Naive thymus-derived CD4-positive, alpha-beta T cell (primary cell): Measurements from ENCODE around the gene ANKK1. TPM values are rescaled to one million over a fixed set of nuclear protein-coding genes. Genes with fewer than 3 reads are reported as not detected.

Experiments
- ATAC-seq: fragments of 150-1000 bp; cut with Tn5 transposase; 2 replicates; pipeline ENCODE4 v1.10.0; 2021; ENCODE audit warnings: mild to moderate bottlenecking, moderate library complexity
- CTCF ChIA-PET: fragments of 350-600 bp; sonication (Branson Sonifier 250); formaldehyde crosslinking; loops from one replicate; lab custom pipeline; 2021; ENCODE audit warnings: antibody characterized with exemption; lab: Charles Lee
- POLR2A ChIA-PET: fragments of 350-600 bp; sonication (Branson Sonifier 250); formaldehyde crosslinking; loops from one replicate; lab custom pipeline; 2021; ENCODE audit warnings: antibody characterized with exemption, inconsistent platforms; lab: Charles Lee
- DNase-seq, 9 donors: peaks; one replicate each; pipeline versions ENCODE4 v3.0.0 to v3.0.0-alpha.2; 2020 to 2022; ENCODE audit warnings: mixed read lengths in 1 of 9
- H3K27ac ChIP-seq: one replicate; pipeline ENCODE4 v1.7.0; 2013; ENCODE audit warnings: mild to moderate bottlenecking, low read depth, low read length, moderate library complexity
- H3K27me3 ChIP-seq, 2 donors: one replicate each; pipeline ENCODE4 v1.7.0; 2013; ENCODE audit warnings: low read length in 2 of 2, mild to moderate bottlenecking in 2 of 2, moderate library complexity in 2 of 2; ENCODE audit not compliant: control insufficient read depth in 2 of 2, insufficient read depth in 2 of 2
- H3K36me3 ChIP-seq, 3 experiments: 1 replicate in 2 of 3; 2 replicates in 1 of 3; pipeline ENCODE4 v1.7.0; 2013; ENCODE audit warnings: low read length in 3 of 3, mild to moderate bottlenecking in 3 of 3, moderate library complexity in 1 of 3; ENCODE audit not compliant: insufficient read depth in 3 of 3, control insufficient read depth in 2 of 3
- H3K4me1 ChIP-seq, 2 donors: one replicate each; pipeline ENCODE4 v1.7.0; 2013; ENCODE audit warnings: low read length in 2 of 2, mild to moderate bottlenecking in 2 of 2, moderate library complexity in 1 of 2; ENCODE audit not compliant: control insufficient read depth in 2 of 2, insufficient read depth in 2 of 2
- H3K4me3 ChIP-seq: 2 replicates; pipeline ENCODE4 v1.7.0; 2013; ENCODE audit warnings: mild to moderate bottlenecking, low read length
- H3K9me3 ChIP-seq, 3 experiments: 1 replicate in 2 of 3; 2 replicates in 1 of 3; pipeline ENCODE4 v1.7.0; 2013; ENCODE audit warnings: low read length in 3 of 3; ENCODE audit not compliant: control insufficient read depth in 2 of 3
- H3K27ac Mint-ChIP-seq, 9 donors: one replicate each; pipeline ENCODE4 v1.8.0; 2020 to 2022; ENCODE audit warnings: mixed read lengths in 9 of 9, mild to moderate bottlenecking in 8 of 9, moderate library complexity in 5 of 9, inconsistent platforms in 2 of 9
- H3K27me3 Mint-ChIP-seq, 5 donors: one replicate each; pipeline ENCODE4 v1.8.0; 2021 to 2022; ENCODE audit warnings: mixed read lengths in 5 of 5, mild to moderate bottlenecking in 1 of 5
- H3K36me3 Mint-ChIP-seq, 5 donors: one replicate each; pipeline ENCODE4 v1.8.0; 2020 to 2022; ENCODE audit warnings: mixed read lengths in 5 of 5, mild to moderate bottlenecking in 3 of 5, inconsistent platforms in 1 of 5
- H3K4me1 Mint-ChIP-seq, 7 donors: one replicate each; pipeline ENCODE4 v1.8.0; 2020 to 2022; ENCODE audit warnings: mixed read lengths in 7 of 7, mild to moderate bottlenecking in 3 of 7, inconsistent platforms in 1 of 7
- H3K4me3 Mint-ChIP-seq, 10 donors: one replicate each; pipeline ENCODE4 v1.8.0; 2020 to 2022; ENCODE audit warnings: mild to moderate bottlenecking in 10 of 10, mixed read lengths in 10 of 10, moderate library complexity in 6 of 10, inconsistent platforms in 2 of 10
- H3K9me3 Mint-ChIP-seq, 11 donors: one replicate each; pipeline ENCODE4 v1.8.0; 2020 to 2022; ENCODE audit warnings: mixed read lengths in 11 of 11, mild to moderate bottlenecking in 4 of 11, inconsistent platforms in 1 of 11, moderate library complexity in 1 of 11
- intact Hi-C, 2 donors: fragments of 100-400 bp; cut with micrococcal nuclease; formaldehyde crosslinking; loops; one replicate each; pipeline ENCODE4 v1.15.1; 2023
- polyA plus RNA-seq, 2 donors: library from polyadenylated mRNA; unstranded; fragments of 300-500 nt; fragmentation: Illumina TruSeq; gene quantifications; one replicate each; pipeline ENCODE4 v1.2.3, GENCODE V29; 2021
- total RNA-seq, 6 experiments: library from RNA in 5 of 6; stranded (reverse) in 5 of 6; gene quantifications; 1 replicate in 5 of 6; 2 replicates in 1 of 6; pipeline ENCODE4 v1.2.3 and lab custom pipeline; 2021 to 2026

The ANKK1 gene
- total and polyA plus RNA-seq, 7 experiments from 2014 or later: 0.24 to 4.2 (median 3.0) TPM; not detected in 1

DNA sequence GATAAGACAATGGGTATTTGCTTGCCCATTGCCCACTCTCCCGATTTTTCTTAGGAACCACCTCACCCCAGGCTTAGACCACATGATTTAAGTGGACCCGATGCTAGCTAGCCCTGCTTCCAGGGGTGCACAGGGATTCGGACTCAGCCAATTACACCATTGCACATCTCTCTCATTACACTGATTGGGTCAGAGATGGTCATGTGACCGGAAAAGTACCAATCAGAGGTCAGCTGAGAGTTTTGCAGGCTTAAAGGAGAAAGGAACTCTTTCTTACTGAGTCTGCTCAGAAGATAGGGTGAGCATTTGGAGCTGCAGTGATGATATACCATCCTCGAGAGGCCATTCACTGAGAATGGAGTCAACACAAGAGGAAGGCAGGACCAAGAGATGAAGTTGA lies 12.2 kb upstream of the ANKK1 start:
- ChIA-PET POLR2A (no interaction called here), CTCF (no interaction called here)
- Histone ChIP-seq H3K9me3 (no peaks in the 10 kb centered on the region), H3K27ac (no peak overlapping the region), H3K27me3 (peaks cover 0 to 3% of the 10 kb centered on the region in 2 donors), H3K4me1 (no peaks in the 10 kb centered on the region), H3K36me3 (peaks cover 0 to 9% (median 0%) of the 10 kb centered on the region in 3 experiments), H3K4me3 (no peak overlapping the region)
- ATAC-seq: no peak
- Mint-ChIP-seq H3K9me3 (peaks cover 0 to 2% (median 0%) of the 10 kb centered on the region in 11 donors), H3K36me3 (peaks cover 0 to 54% (median 12%) of the 10 kb centered on the region in 5 donors), H3K27me3 (peaks cover 0 to 4% (median 0%) of the 10 kb centered on the region in 5 donors), H3K4me1 (no peaks in the 10 kb centered on the region), H3K4me3 (no peak overlapping the region), H3K27ac (peak overlapping the region in 1 of 9 donors; percentile 20)
- DNase-seq: no peak
- intact Hi-C loops: no loop called here

DNA sequence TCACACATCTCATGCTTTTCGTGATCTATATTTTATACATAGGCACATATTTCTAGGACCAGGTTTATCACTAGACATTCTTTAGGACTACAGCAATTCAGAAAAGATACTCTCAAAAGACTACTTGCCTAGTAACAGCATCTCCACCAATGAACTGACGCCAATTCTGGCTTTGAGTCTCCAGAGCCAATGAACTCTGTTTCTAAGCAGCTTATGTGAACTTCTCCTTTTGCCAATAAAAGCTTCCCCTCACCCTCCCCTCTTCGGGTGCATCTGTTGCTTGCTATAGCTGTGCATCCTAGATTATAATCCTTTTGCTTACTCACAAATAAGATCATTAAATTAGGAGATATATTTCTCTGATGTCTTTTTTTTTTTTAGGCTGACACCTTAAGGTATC lies 11.4 kb upstream of the ANKK1 start:
- H3K4me1 ChIP-seq: no peaks in the 10 kb centered on the region
- Mint-ChIP-seq H3K4me1 (no peaks in the 10 kb centered on the region), H3K27me3 (peaks cover 0 to 4% (median 0%) of the 10 kb centered on the region in 5 donors), H3K27ac (no peak overlapping the region), H3K9me3 (peaks cover 0 to 2% (median 0%) of the 10 kb centered on the region in 11 donors), H3K36me3 (peaks cover 0 to 56% (median 13%) of the 10 kb centered on the region in 5 donors), H3K4me3 (no peak overlapping the region)
- DNase-seq (no peak), ATAC-seq (peak; percentile 45)
- no peak overlapping the region for H3K27ac ChIP-seq
- POLR2A ChIA-PET: no interaction called here
- intact Hi-C loops: no loop called here
- H3K9me3 ChIP-seq: no peaks in the 10 kb centered on the region
- CTCF ChIA-PET: interaction anchor here (0.7 kb wide), 1 partner anchor 271 kb away, joined by 3 read pairs; no protein-coding TSS in a partner anchor
- H3K36me3 ChIP-seq: peaks cover 0 to 6% (median 0%) of the 10 kb centered on the region in 3 experiments
- H3K4me3 ChIP-seq: no peak overlapping the region
- peaks cover 0 to 3% of the 10 kb centered on the region in 2 donors for H3K27me3 ChIP-seq

DNA sequence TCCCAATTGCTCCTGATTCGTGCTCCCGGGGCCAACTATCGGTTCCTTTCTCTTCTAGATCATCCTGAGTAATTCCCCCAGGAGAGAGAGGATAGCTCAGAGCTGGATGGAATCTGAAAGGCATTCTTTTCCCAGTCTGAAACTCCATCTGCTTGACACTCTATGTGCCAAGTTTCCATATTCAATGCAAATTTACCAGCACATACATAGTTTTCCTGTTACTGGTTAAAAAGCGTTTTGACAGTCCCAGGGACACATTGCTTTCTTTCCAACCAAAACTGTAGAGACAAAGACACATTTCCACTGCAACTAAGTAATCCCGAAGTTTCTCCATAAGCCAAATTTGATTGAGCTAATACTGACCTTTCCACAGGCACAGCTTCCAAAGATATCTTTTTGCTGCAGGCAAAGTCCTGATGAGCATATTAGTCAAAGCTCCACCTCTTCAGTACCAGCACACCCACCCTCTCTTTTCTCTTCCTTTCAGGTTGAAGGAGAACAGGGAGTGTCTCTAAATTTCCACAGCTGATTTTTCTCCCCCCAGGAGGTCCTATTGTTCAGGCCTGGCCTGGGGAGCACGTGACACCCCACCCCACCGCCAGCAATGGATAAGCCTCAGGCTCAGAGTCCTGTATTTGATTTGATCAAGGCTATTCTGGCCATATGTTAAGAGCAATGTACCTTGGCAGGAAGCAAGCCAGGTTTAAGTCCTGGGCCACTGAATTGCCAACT lies 9.7 kb upstream of the ANKK1 start:
- CTCF ChIA-PET: no interaction called here
- intact Hi-C loops: no loop called here
- H3K36me3 Mint-ChIP-seq: peaks cover 0 to 52% (median 18%) of the 10 kb centered on the region in 5 donors
- DNase-seq (no peak), ATAC-seq (no peak)
- peaks cover 0 to 3% of the 10 kb centered on the region in 2 donors for H3K27me3 ChIP-seq
- no peak overlapping the region for H3K4me3 Mint-ChIP-seq
- H3K4me1 Mint-ChIP-seq: no peaks in the 10 kb centered on the region
- H3K4me3 ChIP-seq: no peak overlapping the region
- peaks cover 0 to 6% (median 0%) of the 10 kb centered on the region in 3 experiments for H3K36me3 ChIP-seq
- no peaks in the 10 kb centered on the region for H3K9me3 ChIP-seq
- peaks cover 0 to 2% (median 0%) of the 10 kb centered on the region in 11 donors for H3K9me3 Mint-ChIP-seq
- peaks cover 0 to 6% (median 0%) of the 10 kb centered on the region in 5 donors for H3K27me3 Mint-ChIP-seq
- H3K27ac ChIP-seq: no peak overlapping the region
- POLR2A ChIA-PET: no interaction called here
- H3K27ac Mint-ChIP-seq: no peak overlapping the region
- no peaks in the 10 kb centered on the region for H3K4me1 ChIP-seq

DNA sequence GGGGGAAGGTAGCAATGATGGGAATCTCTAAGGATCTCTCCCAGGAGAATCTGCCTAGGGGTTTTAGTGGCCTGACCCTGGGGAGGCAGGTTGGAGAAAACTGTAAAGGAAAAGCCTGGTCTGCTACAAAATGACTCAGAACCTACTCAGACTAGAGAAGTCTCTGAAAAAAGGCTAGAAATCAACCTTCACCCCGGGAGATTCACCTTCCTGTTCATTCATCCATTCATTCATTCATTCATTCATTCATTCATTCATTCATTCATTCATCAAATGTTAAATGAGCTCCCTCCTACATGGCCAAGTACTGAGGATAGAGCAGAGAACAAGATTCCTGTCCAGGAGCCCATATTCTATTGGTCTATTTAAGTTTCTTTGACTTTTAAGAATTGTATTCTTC lies 8.9 kb upstream of the ANKK1 start:
- DNase-seq: no peak
- Mint-ChIP-seq H3K9me3 (peaks cover 0 to 2% (median 0%) of the 10 kb centered on the region in 11 donors), H3K27me3 (peaks cover 0 to 6% (median 0%) of the 10 kb centered on the region in 5 donors), H3K4me1 (no peaks in the 10 kb centered on the region), H3K36me3 (peaks cover 0 to 48% (median 17%) of the 10 kb centered on the region in 5 donors), H3K4me3 (no peak overlapping the region), H3K27ac (no peak overlapping the region)
- no peaks in the 10 kb centered on the region for H3K9me3 ChIP-seq
- ChIA-PET CTCF (no interaction called here), POLR2A (no interaction called here)
- H3K27ac ChIP-seq: no peak overlapping the region
- H3K27me3 ChIP-seq: peaks cover 0 to 3% of the 10 kb centered on the region in 2 donors
- intact Hi-C loops: no loop called here
- no peak for ATAC-seq
- peaks cover 0 to under 1% (median 0%) of the 10 kb centered on the region in 3 experiments for H3K36me3 ChIP-seq
- no peaks in the 10 kb centered on the region for H3K4me1 ChIP-seq
- no peak overlapping the region for H3K4me3 ChIP-seq

DNA sequence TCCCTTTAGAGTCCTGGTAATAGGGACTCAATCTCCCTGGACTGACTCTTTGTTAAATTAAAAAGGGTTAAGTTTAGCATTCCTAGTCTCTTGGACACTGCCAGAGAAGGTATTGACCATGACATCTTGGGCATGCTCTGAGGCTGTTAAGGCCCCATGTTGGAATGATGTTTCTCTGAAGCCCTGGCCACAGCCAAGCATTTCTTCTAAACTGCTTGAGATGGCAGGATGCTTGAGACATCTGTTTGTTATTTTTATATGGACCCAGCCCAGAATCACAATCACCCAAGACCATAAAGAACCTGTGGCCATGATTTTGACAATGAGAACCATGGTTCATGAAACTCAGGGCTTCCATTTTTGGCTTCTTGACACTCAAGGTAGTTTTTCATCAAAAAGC lies 5.5 kb upstream of the ANKK1 start:
- H3K9me3 Mint-ChIP-seq: peaks cover 0 to 2% (median 0%) of the 10 kb centered on the region in 11 donors
- peaks cover 0 to 50% (median 28%) of the 10 kb centered on the region in 5 donors for H3K36me3 Mint-ChIP-seq
- H3K27me3 ChIP-seq: peaks cover 0 to 3% of the 10 kb centered on the region in 2 donors
- no peaks in the 10 kb centered on the region for H3K9me3 ChIP-seq
- no peak overlapping the region for H3K27ac Mint-ChIP-seq
- POLR2A ChIA-PET: no interaction called here
- ATAC-seq (no peak), DNase-seq (no peak)
- H3K27me3 Mint-ChIP-seq: peaks cover 0 to 6% (median 0%) of the 10 kb centered on the region in 5 donors
- no peak overlapping the region for H3K4me3 Mint-ChIP-seq
- H3K36me3 ChIP-seq: no peaks in the 10 kb centered on the region
- intact Hi-C loops: no loop called here
- H3K4me1 Mint-ChIP-seq: no peaks in the 10 kb centered on the region
- CTCF ChIA-PET: no interaction called here
- H3K4me1 ChIP-seq: no peaks in the 10 kb centered on the region
- H3K27ac ChIP-seq: no peak overlapping the region
- H3K4me3 ChIP-seq: no peak overlapping the region

DNA sequence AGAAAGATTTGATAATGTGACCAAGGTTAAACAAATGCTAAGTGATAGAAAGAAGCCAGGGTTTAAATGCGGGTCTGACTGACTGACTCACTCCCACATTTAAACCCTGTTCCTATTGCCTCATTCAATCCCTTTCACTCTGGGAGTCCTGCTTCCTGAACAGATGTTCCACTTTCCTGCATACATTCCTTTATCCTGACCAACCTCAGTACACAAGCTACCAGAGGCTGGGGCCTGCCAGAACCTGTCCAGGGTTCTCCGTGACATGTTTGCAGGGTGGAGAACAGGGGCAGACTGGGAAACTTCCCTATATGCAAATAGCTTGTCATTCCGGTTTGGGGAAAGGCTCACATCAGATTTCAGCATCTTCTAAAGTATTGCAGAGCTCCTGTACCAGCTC lies 3.0 kb upstream of the ANKK1 start:
- intact Hi-C loops: no loop called here

More for the DNA sequence above, 3.0 kb upstream of the ANKK1 start:
- no peak overlapping the region for H3K4me3 ChIP-seq
- H3K9me3 Mint-ChIP-seq: peaks cover 0 to 2% (median 0%) of the 10 kb centered on the region in 11 donors
- no peak overlapping the region for H3K27ac ChIP-seq
- ATAC-seq (no peak), DNase-seq (no peak)
- H3K4me1 Mint-ChIP-seq: no peaks in the 10 kb centered on the region
- peaks cover under 1 to 3% of the 10 kb centered on the region in 2 donors for H3K27me3 ChIP-seq
- no peak overlapping the region for H3K4me3 Mint-ChIP-seq
- H3K9me3 ChIP-seq: no peaks in the 10 kb centered on the region
- ChIA-PET POLR2A (no interaction called here), CTCF (no interaction called here)
- H3K36me3 Mint-ChIP-seq: peaks cover 0 to 36% (median 21%) of the 10 kb centered on the region in 5 donors
- no peaks in the 10 kb centered on the region for H3K4me1 ChIP-seq
- H3K36me3 ChIP-seq: no peaks in the 10 kb centered on the region
- no peak overlapping the region for H3K27ac Mint-ChIP-seq
- peaks cover 0 to 9% (median 0%) of the 10 kb centered on the region in 5 donors for H3K27me3 Mint-ChIP-seq
